ENCODE measurements around the gene ATE1.
"Not testable (repeated sequence)": the region's sequence is repeated elsewhere in the genome, so short reads cannot be mapped to it uniquely, and the experiment has no call there.

Gene ATE1

DNA sequence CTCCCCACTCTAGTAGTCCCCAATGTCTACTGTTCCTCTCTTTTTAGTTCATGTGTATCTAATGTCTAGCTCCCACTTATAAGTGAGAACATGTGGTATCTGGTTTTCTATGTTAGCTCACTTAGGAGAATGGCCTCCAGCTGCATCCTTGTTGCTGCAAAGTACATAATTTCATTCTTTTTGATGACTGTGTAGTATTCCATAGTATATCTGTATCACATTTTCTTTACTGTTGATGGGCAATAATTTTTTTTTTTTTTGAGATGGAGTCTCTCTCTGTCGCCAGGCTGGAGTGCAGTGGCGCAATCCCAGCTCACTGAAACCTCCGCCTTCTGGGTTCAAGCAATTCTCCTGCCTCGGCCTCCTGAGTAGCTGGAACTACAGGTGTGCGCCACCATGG is 101.1 kb downstream of the ATE1 start:
- DNase-seq, result not testable (repeated sequence)

DNA sequence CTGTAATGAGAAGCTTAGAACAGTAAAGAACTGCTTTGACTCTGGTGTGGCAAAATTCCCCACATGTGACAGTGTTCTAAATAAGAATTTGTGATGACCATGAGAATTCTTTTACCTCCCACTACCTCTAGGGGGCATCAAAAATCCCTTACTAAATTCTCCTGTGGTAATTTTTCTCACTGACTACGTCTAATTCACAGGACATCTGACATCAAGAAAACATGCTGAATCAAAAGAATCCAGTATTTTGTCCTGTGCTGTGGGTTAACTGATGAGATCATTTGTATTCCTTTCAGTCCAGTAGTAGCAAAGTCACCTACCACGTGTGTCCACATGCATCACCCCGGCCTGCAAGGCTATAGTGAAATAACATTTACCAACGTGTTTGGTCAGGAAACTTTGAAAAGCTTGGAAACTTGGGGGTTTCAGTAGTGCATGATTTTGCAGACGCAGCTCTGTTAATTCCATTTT is 103.8 kb downstream of the ATE1 start:
- no peak for DNase-seq

DNA sequence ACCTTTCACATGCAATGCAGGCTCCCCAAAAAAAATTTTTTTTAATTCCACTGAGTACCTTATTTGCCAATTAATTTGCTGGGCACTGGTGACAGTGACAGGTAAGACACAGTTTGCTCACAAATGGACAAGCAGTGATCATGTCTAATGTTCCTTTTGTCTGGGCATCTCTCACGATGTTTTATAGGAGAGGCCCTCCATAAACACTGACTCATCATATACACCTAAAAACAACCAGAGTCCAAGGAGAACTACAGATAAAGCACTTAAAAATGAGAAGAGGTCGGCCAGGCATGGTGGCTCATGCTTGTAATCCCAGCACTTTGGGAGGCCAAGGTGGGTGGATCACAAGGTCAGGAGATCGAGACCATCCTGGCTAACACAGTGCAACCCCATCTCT is 105.1 kb downstream of the ATE1 start:
- no peak for DNase-seq

GRCh38 chr10:121822180-121822579 is 105.7 kb downstream of the ATE1 start:
- DNase-seq, result no peak

- DNase-seq, result no peak
Observed at GRCh38 chr10:121819049-121819448, 108.8 kb downstream of the ATE1 start.

DNA sequence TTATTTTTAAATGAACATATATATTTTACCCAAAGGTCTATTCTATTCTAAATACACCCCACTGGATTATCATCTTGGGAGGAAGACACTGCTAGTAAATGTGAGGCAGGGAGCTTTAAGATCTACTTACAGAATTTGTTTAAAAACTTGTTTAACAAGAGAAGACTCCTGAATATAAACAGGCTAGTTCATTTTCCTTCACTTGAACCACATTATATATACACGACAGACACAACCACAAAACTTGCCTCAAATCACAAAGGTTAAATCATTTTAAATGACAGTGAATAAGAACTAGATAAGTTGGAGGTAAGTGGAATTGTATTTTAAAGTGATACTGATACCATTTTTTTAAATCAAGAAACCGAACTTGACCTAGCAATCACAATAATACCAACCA is 109.2 kb downstream of the ATE1 start:
- no peak for DNase-seq

GRCh38 chr10:121816197-121816596 is 111.6 kb downstream of the ATE1 start:
- DNase-seq, result no peak

DNA sequence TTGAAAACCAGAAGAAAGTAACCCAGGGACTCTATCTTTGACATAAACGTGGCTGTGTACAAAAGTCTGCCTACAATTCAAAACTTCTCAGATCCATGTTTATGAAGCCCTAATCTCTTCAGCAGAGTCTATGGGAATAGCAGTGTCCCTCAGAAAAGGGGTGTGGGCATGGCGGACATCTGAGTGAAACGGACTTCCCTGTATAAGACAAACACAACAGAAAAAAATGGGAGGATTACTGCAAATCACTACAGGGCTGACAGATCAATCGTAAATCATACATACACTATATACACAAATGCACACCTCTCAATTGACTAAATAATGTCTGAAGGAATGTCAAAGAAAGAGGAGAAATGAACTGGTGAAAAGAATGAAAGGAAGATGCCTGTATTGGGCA is 114.0 kb downstream of the ATE1 start:
- no peak for DNase-seq

DNA sequence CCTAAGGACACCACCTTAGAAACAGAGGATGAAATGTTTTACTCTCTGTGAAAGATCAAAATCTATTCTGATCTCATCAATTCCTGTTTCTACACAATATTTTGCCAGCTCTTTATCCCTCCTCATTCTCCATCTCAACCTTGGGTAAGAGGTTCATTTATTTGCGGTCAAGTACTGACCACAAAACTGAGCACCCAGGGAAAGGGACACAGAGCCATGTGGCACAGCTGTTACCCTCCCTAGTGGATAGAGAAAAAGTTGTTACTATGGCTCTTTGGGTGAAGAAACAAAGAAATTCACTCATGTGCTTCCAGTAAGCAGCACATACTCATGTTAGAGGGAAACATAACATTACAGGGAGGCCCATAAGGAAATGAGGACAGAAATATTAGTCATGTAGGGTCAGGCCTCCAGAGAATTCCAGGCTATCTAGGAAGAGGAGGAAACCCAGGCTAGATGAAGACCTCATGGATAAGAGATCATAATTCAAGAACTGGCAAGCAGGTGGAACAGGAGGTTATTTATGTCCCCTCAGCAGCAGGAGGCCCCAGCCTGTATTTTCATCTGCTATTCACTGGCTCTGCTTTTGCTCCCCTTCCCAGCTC is 114.5 kb downstream of the ATE1 start:
- no peak for DNase-seq

GRCh38 chr10:121812031-121812430 is 115.8 kb downstream of the ATE1 start:
- DNase-seq, result no peak

DNA sequence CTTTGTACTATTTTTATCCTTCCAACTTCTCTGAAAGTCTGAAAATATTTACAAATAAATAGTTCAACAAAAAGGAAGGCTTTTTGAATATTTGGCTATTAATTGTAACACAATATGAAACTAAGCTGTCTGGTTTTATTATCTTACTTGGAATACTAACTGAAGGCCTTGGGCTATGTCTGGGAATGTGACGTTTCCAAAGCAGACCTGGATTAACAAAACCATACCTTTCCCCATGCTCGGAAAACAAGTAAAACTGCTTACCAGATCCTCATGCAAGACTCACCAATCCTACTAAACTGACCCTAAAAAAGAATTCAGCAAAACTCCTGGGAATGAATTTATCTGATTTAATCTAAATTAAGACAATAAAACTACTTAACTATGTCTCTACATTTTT is 116.4 kb downstream of the ATE1 start:
- DNase-seq, result no peak

- no peak for DNase-seq
Observed at GRCh38 chr10:121808835-121809234, 119.0 kb downstream of the ATE1 start.

DNA sequence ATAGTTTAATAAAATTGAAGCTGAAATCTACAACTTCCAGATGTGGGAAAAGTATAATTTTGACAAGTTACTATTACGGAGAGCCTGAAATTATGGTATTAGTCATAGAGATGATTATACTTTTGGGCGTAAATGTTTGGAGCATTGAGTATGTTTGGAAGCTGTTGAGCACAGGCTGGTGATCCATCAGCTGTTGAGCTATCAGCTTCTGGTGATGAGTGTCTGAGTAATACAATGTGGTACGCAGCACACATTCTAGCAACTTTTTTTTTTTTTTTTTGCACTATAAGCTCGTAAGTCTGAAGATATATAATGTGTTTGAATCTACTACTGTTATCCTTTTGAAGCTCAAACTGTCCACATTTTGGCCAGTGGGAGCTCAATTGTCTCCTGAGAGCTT is 123.4 kb downstream of the ATE1 start:
- DNase-seq, result no peak

DNA sequence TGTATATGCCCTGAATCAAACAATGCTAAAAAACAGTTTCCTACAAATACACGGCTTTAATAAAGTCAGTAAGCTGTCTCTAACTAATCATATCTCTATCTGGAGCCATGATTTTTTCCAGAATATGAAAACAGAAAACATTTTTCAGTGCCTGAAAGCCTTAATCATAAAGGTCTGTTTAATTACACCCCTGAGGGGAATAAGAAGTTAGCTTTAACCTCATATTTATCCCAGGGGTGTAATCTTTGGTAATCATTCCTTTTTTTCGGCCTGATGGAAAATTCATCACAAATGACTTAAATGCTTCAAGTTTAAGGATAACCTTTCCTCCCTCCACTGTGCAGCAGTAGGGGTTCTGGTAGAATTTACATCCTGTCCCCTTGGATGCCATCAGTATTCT is 124.2 kb downstream of the ATE1 start:
- no peak for DNase-seq

DNA sequence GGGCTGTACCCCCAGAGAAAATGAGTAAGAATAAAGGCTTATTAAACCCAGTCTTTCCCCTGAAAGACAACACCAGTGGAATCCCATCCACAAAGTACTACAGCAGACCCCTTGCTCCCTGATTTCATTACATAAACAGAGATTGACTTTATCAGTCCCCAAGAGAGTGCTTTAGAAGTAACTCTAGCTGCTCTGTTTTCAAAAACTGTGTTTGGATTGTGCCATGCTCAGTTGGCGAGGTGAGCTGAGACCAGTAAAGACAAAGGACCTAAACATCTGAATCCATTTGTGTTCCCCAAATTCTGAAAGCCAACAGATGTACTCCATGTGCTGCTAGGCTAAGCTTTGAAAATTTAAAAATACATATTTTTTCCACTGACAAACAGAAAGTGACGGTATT is 127.0 kb downstream of the ATE1 start:
- no peak for DNase-seq

DNA sequence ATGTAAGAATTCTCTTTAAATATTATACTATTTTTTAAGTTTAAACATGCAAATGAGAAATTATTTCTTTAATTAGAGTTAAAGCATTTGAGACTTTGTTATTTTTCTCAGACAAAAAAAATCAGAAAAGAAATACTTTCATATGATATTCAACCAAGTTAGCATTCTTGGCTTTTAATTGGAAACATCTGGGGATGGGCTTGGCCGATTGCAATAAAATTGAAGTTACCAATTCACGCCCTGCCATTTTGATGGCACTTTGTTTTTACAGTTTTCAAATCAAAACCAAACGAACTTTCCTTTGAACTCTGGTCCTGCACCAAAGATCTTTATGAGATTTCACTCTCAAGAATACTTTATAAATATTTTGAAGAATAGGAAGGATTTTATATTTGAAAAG is 127.7 kb downstream of the ATE1 start:
- no peak for DNase-seq

DNA sequence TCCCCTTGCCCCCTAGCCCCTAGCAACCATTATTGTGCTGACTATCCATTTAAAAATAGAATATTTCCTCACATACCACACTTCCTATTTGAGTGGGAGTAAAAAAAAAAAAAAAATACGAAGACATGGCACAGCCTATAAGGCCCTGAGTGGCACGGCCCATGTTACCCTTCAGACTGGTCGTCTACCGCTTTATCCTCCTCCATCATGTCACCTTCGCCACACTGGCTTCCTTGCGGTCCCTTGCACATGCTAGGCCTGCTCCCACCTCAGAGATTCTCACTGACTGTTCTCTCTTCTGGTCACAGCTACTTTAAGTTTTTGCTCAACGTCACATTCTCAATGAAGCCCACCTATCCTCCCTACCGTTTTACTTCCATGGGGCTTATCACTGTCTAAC is 130.3 kb downstream of the ATE1 start:
- no peak for DNase-seq

DNA sequence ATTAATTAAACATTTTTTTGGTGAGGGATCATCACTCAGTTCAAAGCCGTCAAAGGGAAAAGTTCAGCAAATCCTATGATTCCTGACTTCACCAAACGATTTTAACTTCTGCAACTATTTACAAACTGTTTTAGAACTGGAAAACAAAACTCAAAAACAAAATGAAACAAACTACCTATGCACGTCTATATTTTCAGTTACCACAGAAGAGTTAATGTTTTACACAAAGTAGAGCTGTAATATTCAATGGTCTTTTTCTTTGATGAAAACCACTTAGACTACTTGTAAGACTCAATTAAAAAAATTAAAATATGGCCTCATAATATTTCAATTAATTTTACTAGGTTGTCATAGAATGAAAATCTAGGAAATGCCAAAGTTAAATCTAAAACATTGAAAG is 131.5 kb downstream of the ATE1 start:
- no peak for DNase-seq

- DNase-seq, result no peak
Observed at GRCh38 chr10:121792198-121792597, 135.6 kb downstream of the ATE1 start.

GRCh38 chr10:121791761-121792160 is 136.1 kb downstream of the ATE1 start:
- DNase-seq, result no peak

- peak; percentile 32 for DNase-seq
Observed at GRCh38 chr10:121788717-121789116, 139.1 kb downstream of the ATE1 start.

DNA sequence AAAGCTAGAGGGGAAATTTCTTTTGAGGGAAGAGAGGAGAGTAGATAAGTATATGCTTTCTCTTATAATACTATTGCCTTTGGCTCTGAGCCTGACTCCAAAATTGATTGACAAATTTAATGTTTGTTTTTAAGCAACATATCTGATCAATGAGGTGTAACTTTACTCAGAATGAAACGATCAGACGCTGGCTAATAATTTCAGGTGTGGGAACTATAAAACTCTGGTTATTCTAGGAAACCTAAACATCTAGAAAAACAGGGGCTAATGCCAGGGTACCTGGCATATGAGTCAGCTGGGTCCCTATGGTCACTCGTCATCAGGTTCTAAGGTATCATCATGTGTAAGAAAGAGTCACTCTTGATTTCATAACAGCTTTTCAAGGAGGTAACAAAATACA is 139.7 kb downstream of the ATE1 start:
- DNase-seq, result no peak

DNA sequence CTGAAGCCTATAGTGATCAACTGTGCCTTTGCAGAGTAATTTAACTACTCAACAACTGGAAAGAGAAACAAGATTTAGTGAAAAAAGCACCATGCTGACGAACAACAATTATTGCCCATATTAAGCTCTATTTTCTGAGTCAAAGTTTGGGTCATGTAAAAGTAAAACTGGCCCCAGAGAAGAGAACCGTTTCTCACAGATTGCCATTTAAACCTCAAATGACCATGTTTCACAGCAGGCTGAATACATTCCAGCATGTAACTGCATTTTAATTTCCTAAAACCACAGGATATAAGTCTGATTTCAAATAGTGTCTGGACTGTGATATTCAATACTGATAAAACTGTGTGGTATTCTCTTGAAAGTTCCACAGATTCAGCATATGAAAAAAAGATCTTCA is 140.7 kb downstream of the ATE1 start:
- no peak for DNase-seq

DNA sequence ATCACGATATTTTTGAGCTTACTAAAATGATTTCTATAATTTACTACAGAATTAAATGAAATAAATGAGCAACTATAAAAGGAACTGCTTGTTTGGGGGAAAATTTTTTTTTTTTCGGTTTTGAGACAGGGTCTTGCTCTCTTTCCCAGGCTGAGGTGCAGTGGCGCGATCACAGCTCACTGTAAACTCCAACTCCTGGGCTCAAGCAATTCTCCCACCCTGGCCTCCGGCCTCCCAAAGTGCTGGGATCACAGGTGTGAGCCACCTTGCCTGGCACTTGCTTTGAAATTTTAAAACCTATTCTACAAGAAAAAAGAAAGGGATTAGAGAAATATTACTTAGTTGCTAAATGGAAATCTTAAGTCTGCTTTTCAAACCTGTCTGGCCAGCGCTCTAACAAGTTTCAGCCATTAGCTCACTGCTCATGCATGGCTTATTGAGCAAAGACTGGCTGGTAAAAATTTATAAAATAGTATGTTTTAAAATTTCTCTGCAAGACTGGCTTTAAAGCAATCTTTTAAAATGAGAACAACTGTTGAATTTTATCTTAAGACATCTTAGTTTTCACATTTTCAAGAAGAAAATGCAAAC is 144.0 kb downstream of the ATE1 start:
- no peak for DNase-seq

GRCh38 chr10:121781101-121781500 is 146.7 kb downstream of the ATE1 start:
- no peak for DNase-seq
